ENCODE results near the gene AKT2.

GRCh38 chr19:40224342-40225150 lies 60.6 kb downstream of the AKT2 start:
- TF ChIP-seq CTCF (IDR thresholded peaks at IDR 0.05) (no peak), POLR2A (IDR thresholded peaks at IDR 0.05) (no peak)

Data from right lobe of liver (tissue), 4 donors.